Heart right ventricle (tissue), 16 donors: ENCODE results near the gene BRIP1. TPM values are rescaled to one million over a fixed set of nuclear protein-coding genes. Genes with fewer than 3 reads are reported as not detected.

ENCODE experiments used
- ATAC-seq, 8 donors: fragments of 200-7000 bp; cut with Tn5 transposase; one replicate each; pipeline ENCODE4 v1.9.1; 2020; ENCODE audit warnings: mild to moderate bottlenecking in 8 of 8, moderate library complexity in 8 of 8, moderate number of reproducible peaks in 1 of 8
- DNase-seq, 2 donors: peaks; one replicate each; pipeline ENCODE4 v3.0.0-alpha.2; 2020
- H3K27ac ChIP-seq, 10 donors: fragments of 200-600 bp; sonication (generic) in 2 of 10; one replicate each; pipeline versions ENCODE4 v1.5.0 to v1.8.0; 2020 to 2022; ENCODE audit warnings: mild to moderate bottlenecking in 3 of 10
- H3K27me3 ChIP-seq, 7 donors: fragments of 200-600 bp; one replicate each; pipeline ENCODE4 v1.8.0; 2021 to 2022; ENCODE audit warnings: mild to moderate bottlenecking in 2 of 7
- H3K36me3 ChIP-seq, 9 donors: fragments of 200-600 bp; sonication (generic) in 1 of 9; one replicate each; pipeline versions ENCODE4 v1.5.0 to v1.8.0; 2020 to 2022; ENCODE audit warnings: mild to moderate bottlenecking in 2 of 9
- H3K4me1 ChIP-seq, 9 donors: fragments of 200-600 bp; sonication (generic) in 1 of 9; one replicate each; pipeline versions ENCODE4 v1.5.0 to v1.8.0; 2020 to 2022; ENCODE audit warnings: mild to moderate bottlenecking in 4 of 9
- H3K4me3 ChIP-seq, 10 donors: fragments of 200-600 bp; sonication (generic) in 2 of 10; one replicate each; pipeline versions ENCODE4 v1.5.0 to v1.8.0; 2020 to 2022; ENCODE audit warnings: mild to moderate bottlenecking in 7 of 10, moderate library complexity in 2 of 10
- H3K9me3 ChIP-seq, 11 donors: fragments of 200-600 bp in 10 of 11; sonication (generic) in 2 of 11; one replicate each; pipeline versions ENCODE4 v1.5.0 to v1.8.0; 2013 to 2022; ENCODE audit warnings: mild to moderate bottlenecking in 2 of 11, control low read depth in 1 of 11, moderate library complexity in 1 of 11
- CTCF ChIP-seq, 9 donors: fragments of 200-600 bp; sonication (generic) in 2 of 9; IDR thresholded peaks; one replicate each; pipeline versions ENCODE4 v1.5.0 to v1.8.0; 2021 to 2022; ENCODE audit warnings: antibody characterized with exemption in 9 of 9, mild to moderate bottlenecking in 5 of 9, moderate library complexity in 1 of 9
- WGBS, 2 donors: extraction: QIAGEN DNeasy Blood & Tissue Kit; methylation state at CpG; one replicate each; pipeline ENCODE4 v1.1.7; 2013; ENCODE audit warnings: inconsistent platforms in 1 of 2; 5-methylcytosine and 5-hydroxymethylcytosine counted together
- intact Hi-C, 10 donors: fragments of 100-400 bp; cut with DNase I; formaldehyde crosslinking; loops; one replicate each; pipeline versions ENCODE4 v1.11.1 to v1.14.2; 2022
- polyA plus RNA-seq, 2 donors: library from polyadenylated mRNA; stranded (reverse); fragments of 200-250 nt; gene quantifications; one replicate each; pipeline ENCODE4 v1.2.3, GENCODE V29; 2013
- total RNA-seq, 10 donors: library from RNA; stranded (reverse); fragmentation: NEBNext Ultra II Directional in 3 of 10; extraction: Animal tissue kit (Norgen Biotek cat#: 25700) in 3 of 10; gene quantifications; one replicate each; pipeline versions ENCODE4 v1.2.1 to v1.2.4, GENCODE V29; 2021 to 2023
- donor health status: Arrhythmogenic right ventricular cardiomyopathy.
- donor health status: ischemic (EF 13 %, LVEDD 7.1; RV severe dilation, severe dysfunction).
- donor health status: healthy with polysubstance abuse.
- donor health status: DM: no; HTN: yes; CAD: no.
- donor health status: DM: no; HTN: no; CAD: no.
- donor health status: ischemic (EF 25% LVEDD 6.9; RV normal size, moderate dysfunction).
- donor health status: ischemic (EF 25% LVEDD 5.7; RV mildly dilated, moderate dysfunction).
- donor health status: healthy.
- donor health status: DM: yes; HTN: yes; CAD: no.
- donor health status: Ischemic cardiomyopathy.
- donor health status: ischemic (EF 35%, LVEDD 5.7; RV mildly dilated, moderate dysfunction).
- donor health status: nonischemic (EF 11% LVEDD 7.7; RV severe dilation, severe dysfunction).
- donor health status: DM: yes; HTN: yes; CAD: no.
- donor health status: PGD.
- donor health status: ischemic (EF 29% LVEDD 5.4; RV normal size, mild dysfunction).
- donor health status: nonischemic (EF 23%, LVEDD 6.1; RV moderate dilation, normal function).

Gene BRIP1
- total and polyA plus RNA-seq, 12 donors, result 0.03 to 2.1 (median 0.22) TPM; not detected in 1

- ATAC-seq (no peak), DNase-seq (no peak)
- no peak overlapping the region for H3K27ac ChIP-seq
- peaks cover 0 to 8% (median 0%) of the 10 kb centered on the region in 11 donors for H3K9me3 ChIP-seq
- TF ChIP-seq CTCF (IDR thresholded peaks at IDR 0.05), result no peak
- H3K27me3 ChIP-seq, result peaks cover 0 to 5% (median 0%) of the 10 kb centered on the region in 7 donors
- intact Hi-C loops, result no loop called here
- no peaks in the 10 kb centered on the region for H3K4me1 ChIP-seq
- H3K36me3 ChIP-seq, result no peaks in the 10 kb centered on the region
- H3K4me3 ChIP-seq, result no peak overlapping the region
- WGBS, 2 donors, result 69 to 82% methylated on average over 4 of the region's 4 CpGs
Observed at GRCh38 chr17:61663310-61663709, 200.0 kb downstream of the BRIP1 start.

- no peaks in the 10 kb centered on the region for H3K36me3 ChIP-seq
- H3K9me3 ChIP-seq, result peaks cover 0 to 8% (median 0%) of the 10 kb centered on the region in 11 donors
- TF ChIP-seq CTCF (IDR thresholded peaks at IDR 0.05), result no peak
- ATAC-seq (no peak), DNase-seq (no peak)
- no peak overlapping the region for H3K27ac ChIP-seq
- intact Hi-C loops, result no loop called here
- peaks cover 0 to 5% (median 0%) of the 10 kb centered on the region in 7 donors for H3K27me3 ChIP-seq
- WGBS, 2 donors, result 85 to 89% methylated on average over 2 of the region's 2 CpGs
- no peaks in the 10 kb centered on the region for H3K4me1 ChIP-seq
- H3K4me3 ChIP-seq, result no peak overlapping the region
Observed at GRCh38 chr17:61662741-61663140, 200.6 kb downstream of the BRIP1 start.

GRCh38 chr17:61662186-61662585 is 201.1 kb downstream of the BRIP1 start:
- WGBS, 2 donors, result 79 to 83% methylated on average over 5 of the region's 5 CpGs
- no peak for ATAC-seq

GRCh38 chr17:61660746-61661485 is 202.4 kb downstream of the BRIP1 start:
- H3K27me3 ChIP-seq, result peaks cover 0 to 5% (median 0%) of the 10 kb centered on the region in 7 donors
- intact Hi-C loops, result no loop called here
- DNase-seq (no peak), ATAC-seq (no peak)
- 63 to 68% methylated on average over 4 of the region's 4 CpGs for WGBS, 2 donors
- no peaks in the 10 kb centered on the region for H3K4me1 ChIP-seq
- no peaks in the 10 kb centered on the region for H3K36me3 ChIP-seq
- TF ChIP-seq CTCF (IDR thresholded peaks at IDR 0.05), result no peak
- peaks cover 0 to 8% (median 0%) of the 10 kb centered on the region in 11 donors for H3K9me3 ChIP-seq
- no peak overlapping the region for H3K27ac ChIP-seq
- H3K4me3 ChIP-seq, result no peak overlapping the region

More at GRCh38 chr17:61662186-61662585, 201.1 kb downstream of the BRIP1 start:
- Histone ChIP-seq H3K27me3 (peaks cover 0 to 5% (median 0%) of the 10 kb centered on the region in 7 donors), H3K9me3 (peaks cover 0 to 8% (median 0%) of the 10 kb centered on the region in 11 donors), H3K4me3 (no peak overlapping the region), H3K27ac (no peak overlapping the region), H3K36me3 (no peaks in the 10 kb centered on the region), H3K4me1 (no peaks in the 10 kb centered on the region)
- intact Hi-C loops, result no loop called here
- TF ChIP-seq CTCF (IDR thresholded peaks at IDR 0.05), result no peak
- DNase-seq, result no peak
